Brain pericyte (primary cell): Measurements from ENCODE around the gene ABHD17B.
"Not testable (repeated sequence)": the region's sequence is repeated elsewhere in the genome, so short reads cannot be mapped to it uniquely, and the experiment has no call there.

ENCODE experiments used
- DNase-seq: peaks from one replicate; pipeline ENCODE4 v3.0.0-alpha.2; 2012; ENCODE audit warnings: low read depth, low spot score

Gene ABHD17B

DNA sequence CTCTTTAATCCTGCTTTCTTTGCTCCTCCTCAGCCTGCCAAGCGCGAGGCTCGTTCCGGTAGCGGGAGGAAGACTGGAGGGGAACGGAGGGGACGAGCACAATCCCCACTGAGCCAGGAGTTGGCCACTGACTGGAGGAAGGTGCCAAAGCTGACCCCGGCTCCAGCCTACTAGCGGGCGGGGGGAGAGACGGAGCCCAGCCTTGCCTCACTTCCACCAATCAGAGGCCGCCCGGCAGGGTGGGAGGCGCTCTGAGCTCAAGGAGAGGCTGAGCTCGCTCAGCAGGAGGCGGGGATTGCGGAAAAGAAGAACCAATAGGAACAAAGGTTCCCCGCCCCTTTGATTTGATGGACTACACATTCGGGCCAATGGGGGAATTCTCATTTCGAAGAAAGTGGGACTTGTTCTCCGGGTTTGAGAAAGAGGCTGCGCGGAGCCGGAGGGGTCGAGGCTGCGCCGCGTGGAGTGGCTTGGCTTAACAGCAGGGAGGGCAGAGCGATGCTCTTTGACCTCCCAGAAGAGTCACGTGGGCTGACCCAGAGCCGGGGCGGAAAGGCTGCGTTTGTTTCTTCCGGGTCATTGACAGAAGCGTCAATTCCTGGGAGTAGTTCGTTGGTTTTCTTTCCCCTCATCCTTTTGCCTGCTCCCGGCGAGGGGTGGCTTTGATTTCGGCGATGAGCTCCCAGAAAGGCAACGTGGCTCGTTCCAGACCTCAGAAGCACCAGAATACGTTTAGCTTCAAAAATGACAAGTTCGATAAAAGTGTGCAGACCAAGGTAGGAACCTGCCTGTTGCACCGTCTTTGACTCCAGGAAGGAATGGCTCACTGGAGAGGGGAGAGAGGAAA, at the start of gene ABHD17B, which contains the start of gene C9orf85:
Gene ABHD17B, minus strand, starts transcription at position 133 of the 847 bp plus-strand sequence. CDS start 36,113 bp downstream, outside the sequence.
Gene C9orf85, plus strand, starts transcription at position 579 of the 847 bp plus-strand sequence. Its CDS starts 96 bp downstream, at position 675.
- peak; percentile 98 for DNase-seq

DNA sequence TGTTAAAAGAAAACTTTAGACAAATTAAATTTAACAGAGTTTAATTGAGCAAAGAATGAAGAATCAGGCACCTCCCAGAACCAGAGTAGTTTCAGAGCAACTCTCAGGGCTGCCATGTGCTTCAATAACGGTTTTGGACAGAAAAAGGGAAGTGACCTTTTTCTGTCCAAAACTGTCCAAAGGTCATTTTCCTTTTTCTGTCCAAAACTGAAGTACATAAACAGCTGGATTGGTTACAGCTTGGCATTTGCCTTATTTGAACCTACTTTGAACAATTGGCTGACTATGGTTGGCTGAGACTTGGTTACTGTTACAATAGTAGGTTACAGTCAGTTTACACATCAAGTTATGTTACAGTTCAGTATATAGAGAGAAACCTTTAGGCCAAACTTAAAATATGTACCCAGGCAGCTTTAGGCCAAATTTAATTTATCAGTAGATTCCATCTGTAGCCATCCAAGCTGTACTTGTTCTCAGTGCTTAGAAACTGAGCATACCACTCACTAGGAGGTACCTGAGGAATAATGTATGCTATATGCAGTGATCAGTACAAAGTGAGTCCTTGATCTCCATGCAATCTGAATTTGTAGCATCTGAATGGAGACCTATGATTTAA, 44.4 kb upstream of the ABHD17B start:
- no peak for DNase-seq

DNA sequence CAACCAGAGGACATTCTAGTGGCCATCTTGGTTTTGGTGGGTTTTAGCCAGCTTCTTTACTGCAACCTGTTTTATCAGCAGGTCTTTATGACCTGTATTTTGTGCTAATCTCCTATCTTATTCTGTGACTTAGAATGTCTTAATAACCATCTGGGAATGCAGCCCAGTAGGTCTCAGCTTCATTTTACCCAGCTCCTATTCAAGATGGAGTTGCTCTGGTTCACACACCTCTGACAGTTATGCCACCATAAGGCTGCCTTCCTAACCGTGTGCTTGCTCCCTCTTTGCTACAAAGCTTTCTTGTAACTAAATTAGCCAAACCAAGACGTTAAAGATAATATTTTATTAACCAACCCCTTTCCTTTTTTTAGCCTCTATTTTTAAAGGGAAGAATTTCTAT, 43.7 kb upstream of the ABHD17B start:
- not testable (repeated sequence) for DNase-seq

DNA sequence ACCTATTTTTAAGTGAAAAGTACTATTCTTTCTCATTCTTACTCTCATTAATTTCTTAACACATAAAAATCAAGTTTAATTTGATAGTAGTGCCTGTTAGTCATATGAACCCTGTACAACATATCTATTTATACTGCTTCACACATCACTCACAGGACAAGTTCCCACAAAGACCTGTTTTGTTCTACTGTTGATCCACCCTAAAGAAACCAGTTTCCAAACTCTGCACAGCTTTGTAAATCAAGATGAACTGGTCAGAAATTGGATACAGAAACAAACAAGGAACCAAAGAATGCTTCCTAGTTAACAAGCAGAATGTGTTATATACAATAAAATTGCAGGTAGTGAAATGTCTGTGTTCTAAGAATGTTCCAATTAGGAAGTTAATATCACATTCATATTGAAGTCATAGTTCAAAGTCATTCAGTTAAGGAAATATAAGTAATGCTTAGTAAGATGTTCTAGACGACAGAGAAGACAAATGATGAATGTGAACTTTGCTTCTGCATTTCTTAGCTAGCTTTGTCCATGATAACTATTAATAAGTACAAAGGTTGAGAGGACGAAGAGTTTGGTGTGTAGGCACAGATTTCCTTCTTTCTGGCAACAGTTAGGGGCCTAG, 33.9 kb upstream of the ABHD17B start:
- no peak for DNase-seq

DNA sequence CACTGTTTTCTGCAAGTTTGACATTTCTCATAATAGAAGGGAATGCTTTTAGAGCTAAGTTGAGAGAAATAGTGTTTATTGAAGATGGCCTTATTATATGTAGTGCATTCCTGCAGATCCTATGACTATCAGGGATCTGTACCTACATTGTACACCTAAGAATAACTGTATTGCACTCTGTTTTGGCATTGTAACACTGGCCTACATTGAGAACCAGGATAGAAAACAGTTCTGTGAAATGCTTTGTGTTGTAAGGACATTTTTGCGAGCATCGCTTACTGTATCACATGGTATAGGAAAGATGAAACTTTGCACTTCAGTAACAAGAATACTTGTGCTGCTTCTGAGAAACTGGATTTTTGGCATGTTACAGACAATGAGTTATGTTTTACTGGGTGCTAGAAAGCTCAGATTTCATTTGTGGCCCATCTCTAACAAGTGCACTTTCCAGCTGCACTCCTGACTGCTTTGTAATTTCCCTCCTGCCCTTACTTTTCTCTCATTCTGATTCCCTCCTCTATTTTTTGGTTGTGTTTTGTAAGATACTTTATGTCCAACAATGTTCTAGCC, 31.1 kb upstream of the ABHD17B start:
- DNase-seq = no peak

DNA sequence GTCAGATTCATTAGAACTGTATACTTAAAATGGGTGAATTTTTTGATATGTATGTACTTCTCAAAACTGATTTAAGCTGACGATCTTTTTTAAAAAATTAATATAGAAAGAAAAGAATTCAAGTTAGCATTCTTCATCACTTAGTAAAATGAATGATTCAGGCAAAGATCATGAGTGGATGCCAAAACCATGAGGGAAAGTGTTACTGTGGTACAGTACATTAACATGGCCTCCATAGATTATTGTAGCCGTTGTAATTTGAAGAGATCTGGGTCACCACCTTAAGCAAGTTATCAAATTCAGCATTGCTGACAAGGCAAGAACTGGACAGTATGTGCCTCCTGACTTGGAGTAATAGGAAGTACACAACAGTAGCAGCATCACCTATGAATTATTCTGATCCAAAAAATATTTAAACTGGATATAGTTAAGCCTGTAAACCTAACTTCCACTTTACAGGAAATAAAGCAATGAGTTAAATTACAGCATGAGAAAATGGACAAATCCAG, 30.1 kb upstream of the ABHD17B start:
- no peak for DNase-seq

DNA sequence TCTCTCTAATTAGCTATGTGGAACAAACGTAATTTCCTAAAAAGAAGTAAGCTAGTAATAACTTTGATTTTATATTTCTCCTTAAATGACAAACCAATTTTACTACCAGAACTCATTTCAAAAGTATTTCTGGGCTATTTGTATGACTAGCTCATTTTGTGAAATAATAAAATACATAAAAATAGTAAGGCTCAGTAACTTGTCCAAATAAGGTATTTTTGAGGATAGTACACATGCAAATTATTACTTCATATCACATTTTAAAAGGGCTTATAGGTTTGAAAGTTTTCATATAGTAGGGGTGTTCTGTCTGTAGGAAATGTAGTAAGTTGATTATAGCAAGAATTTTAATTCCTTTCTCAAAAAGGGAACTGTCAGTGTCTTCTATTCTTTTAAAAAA, 26.9 kb upstream of the ABHD17B start:
- no peak for DNase-seq

DNA sequence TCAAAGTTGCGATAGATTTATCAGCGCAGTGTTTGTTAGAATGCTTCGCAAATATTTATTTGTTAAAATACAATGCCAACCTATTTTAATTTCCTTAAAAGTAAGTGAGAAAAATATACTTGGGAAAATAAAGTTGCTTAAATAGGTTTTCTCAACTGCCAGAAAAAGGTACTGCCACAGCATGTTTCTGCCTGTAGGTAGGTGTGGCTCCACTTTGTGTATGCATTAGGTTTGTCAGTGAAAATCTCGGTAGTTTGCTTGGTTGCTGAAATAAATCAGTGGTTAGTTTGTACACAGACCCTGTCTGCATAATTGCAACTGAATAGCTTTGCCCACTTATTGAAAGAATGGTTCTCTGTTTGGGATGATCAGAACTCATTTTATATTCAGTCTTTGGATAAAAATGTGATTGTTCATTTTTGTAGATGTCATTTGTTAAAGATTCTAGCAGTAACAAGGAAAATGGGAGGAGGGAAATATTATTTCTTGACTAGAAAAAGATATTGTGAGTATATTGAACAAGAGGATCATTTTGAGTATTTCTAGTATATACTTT, 26.2 kb upstream of the ABHD17B start:
- no peak for DNase-seq

DNA sequence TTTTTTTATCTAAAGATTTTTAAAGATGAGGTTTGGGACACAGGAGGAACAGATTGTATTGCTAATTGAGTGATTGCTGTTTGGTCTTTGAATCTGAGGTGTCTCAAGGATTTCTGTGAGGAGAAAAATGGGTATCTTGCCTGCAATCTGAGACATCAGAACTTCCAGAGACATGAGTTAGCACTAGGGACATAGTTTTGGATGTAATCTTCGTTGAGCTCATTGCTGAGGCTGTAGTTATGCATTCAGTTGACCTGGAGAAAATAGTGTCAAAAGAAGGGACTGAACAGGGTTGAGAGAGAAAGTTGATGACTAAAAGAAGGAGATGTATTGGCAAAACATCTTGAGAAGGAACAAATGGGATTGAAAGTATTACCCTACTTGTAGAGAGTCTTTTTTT, 25.1 kb upstream of the ABHD17B start:
- DNase-seq = no peak

DNA sequence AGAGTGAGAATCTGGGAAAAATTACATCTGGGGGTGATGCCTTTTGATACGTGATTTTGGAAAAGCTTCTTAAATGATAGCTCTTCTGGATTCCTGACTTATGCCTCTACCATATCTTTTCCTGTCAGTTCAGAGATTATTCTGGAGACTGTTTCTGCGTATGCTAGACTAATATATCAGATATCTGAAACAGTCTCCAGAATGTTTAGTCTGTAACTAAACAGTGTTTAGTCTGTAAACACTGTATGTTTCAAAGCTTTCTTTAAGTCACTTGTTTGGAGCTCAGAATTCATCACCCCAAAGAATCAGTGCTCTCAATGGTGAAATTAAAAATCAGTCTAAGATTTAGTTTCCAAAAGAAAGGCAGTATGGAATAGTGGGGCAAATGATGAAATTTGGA, 20.2 kb upstream of the ABHD17B start:
- DNase-seq = no peak

DNA sequence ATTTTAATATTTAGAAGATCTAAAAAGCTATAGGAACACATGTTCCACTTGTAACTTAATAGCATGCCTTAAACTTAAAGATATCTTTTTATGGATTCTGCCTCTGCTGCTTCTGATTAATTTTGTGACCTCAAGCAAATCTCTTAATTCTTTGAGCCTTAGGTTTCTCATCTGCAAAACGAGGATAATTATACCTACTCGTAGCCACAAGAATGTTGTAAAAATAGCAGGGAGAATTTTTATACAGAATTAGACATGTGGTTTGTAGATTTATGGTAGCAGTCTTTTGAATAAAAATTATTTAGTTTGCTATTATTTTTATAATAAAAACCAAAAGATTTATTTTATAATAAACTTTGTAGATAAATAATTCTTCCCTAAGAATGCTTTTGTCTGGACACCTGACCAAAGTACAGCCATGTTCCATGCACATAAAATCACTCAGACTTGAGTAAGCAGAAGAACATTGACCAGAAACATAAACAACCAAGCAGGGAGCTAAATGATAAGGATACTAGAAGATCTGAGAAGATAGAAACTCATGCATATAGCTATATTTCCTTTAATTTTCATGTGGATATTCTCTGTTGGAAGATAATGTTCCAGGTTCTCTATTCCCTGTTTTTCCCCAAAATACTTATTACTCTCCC, 18.9 kb upstream of the ABHD17B start:
- DNase-seq = no peak

DNA sequence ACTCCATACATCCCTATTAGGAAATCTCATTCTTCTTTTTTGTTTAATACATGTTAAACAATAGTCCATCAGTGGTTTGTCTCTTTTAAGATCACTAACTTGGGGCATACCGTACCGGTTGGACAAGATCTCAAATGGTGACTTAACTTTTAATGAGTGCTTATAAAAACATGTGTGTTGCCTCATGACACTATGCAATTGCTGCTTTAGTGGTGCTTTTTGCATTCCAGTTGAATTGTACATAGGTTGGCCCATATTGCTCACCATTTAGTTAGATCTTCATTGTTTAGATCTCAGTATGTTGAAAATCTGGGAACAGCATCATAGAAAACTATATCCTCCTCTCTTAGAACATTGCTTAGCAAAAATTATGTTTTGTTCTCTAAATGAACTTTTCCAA, 18.2 kb upstream of the ABHD17B start:
- DNase-seq = no peak

DNA sequence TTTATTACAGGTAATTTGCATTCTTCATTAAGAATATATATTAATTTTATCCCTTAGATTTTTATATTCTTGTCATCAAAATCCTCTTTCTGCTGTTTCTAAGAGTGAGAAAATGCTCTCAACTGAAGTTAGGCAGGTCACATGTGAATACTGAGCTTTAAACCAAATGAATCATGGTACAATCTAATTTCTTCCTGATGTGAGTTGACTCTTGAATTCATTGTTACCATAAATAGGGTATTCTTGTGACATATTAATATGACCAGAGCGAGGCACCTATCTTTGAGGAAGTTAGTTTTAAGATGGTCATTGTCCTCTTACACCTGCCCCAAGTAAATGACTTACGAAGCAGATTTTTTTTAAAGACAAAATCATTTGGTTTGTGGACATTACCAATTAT, 17.8 kb upstream of the ABHD17B start:
- DNase-seq = no peak

DNA sequence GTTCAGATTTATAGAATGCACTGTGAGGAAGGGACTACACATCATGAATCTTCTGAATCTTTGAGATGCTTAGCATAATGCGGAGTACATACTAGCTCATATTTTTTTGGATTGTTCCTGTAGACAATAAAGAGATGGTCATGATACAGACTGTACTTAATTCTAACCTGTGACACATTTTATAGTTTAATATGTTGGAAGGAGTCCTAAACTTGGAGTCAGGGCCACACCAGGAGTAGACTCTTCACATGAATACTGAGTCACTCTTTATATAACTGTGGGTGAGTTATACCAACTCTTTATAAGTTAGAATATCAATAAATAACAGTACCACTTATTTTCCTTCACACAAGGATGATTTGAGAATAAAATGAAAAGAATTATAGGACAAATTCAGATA, 17.4 kb upstream of the ABHD17B start:
- no peak for DNase-seq

DNA sequence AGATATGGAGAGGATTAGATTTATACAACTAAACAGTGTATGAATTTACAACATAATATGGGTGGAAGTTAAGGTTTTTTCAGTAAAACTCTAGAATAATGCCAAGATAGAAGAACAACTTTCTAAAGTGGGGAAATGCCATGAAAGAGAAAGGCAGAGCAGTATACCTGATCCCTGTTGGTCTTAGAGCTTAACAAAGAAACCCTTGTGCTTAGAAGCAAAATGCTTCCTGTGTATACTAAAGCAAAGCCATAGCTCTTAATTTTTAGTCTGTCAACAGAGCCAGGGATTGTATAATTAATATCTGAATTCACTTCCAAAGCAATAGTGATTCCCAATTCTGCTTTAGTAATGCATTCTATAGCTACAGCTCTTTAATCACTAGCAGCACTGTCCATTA, 14.8 kb upstream of the ABHD17B start:
- no peak for DNase-seq

DNA sequence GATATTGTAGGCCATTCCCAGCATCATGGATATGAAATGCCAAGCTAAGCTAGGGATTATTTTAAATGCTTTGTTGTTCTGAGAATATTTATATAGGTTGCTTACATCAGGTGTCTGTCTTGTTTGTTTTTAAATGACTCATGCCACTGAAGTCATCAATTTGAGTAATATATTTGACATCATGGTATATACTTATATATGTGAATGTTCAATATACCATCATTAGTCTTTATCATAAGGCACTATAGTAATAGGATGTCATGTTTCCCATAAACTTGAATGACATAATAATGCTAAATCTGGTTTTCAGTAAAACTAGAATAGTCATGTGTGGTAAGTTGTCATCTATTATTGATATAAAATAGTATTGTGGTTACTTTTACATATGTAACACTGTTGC, 13.6 kb upstream of the ABHD17B start:
- DNase-seq = no peak

DNA sequence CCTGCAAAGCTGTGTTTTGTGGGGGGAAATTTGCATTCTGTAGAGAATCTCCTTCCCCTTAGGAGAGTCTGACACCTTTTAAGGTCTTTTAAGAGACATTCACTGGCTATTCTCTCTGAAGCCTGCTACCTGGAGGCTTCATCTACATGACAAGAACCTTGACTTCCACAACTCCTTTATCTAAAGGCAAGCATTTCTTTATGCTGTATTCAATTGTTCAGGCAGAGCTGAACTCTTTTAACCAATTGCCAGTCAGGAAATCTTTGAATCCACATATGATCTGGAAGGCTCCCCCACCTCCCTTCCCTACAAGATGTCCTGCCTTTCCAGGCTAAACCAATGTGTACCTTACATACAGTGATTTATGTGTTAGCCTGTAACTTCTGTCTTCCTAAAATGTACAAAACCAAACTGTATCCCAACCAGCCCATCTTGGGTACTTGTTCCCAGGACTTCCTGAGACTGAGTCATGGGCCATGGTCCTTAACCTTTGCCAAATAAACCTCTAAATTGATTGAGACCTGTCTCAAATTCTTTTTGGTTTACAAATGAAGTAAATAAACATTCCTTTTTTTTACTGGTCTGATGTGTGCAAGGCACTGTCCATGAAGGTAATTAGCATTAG, 10.3 kb upstream of the ABHD17B start:
- no peak for DNase-seq

DNA sequence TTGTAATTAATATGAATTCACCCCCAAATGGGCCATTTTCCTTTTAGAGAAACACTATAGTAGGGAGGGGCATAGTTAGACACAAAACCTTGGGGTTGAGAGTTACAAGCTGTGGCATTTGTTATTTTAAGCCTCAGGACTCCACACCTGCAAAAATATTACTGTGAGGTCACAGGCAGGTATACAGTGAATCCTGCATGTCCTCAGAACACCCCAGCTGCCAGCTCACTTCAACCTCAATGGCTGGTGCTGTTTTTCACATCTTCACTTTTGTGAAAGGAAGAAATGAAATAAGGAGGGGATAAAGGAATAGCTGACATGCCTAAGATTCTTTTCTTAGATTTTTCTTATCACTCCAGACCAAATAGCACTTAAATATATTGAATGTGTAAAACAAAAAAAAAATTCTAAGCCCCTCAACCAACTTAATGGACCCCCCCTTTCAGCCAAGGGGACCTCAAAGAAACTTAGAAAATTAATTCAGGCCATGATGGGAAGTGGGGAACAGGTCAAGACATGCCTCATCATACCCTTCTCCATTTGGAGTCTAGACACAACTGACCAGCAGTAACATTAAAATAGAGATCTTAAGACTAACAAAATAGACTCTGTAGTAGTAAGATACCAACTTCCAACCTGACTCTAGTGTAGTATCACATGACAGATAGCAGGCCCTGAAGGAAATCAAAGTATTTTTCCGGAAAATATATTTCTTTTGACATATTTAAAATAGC, 9.6 kb upstream of the ABHD17B start:
- DNase-seq = no peak

DNA sequence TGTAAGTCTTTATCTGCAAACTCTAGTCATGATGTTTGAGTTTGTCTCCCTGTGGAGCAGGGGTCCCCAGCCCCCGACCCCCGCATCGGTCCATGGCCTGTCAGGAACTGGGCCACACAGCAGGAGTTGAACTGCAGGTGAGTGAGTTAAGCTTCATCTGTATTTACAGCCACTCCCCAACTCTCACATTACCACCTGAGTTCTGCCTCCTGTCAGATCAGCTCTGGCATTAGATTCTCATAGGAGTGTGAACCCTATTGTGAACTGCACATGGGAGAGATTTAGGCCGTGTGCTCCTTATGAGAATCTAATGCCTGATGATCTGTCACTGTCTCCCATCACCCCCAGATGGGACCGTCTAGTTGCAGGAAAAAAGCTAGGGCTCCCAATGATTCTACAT, 7.4 kb upstream of the ABHD17B start:
- no peak for DNase-seq
